Esophagus squamous epithelium (tissue), 4 donors: ENCODE data around the gene POLL.

ENCODE experiments used
- CTCF ChIP-seq, 6 experiments: fragments of 450-650 bp in 4 of 6; fragments of 200-600 bp in 2 of 6; sonication (generic) in 2 of 6; IDR thresholded peaks; one replicate each; pipeline ENCODE4 v1.5.1; 2016 to 2019; ENCODE audit warnings: antibody characterized with exemption in 6 of 6, mild to moderate bottlenecking in 4 of 6, moderate library complexity in 4 of 6
- POLR2A ChIP-seq, 4 donors: fragments of 450-650 bp; IDR thresholded peaks; one replicate each; pipeline ENCODE4 v1.6.1; 2017; ENCODE audit warnings: antibody characterized with exemption in 4 of 4, mild to moderate bottlenecking in 4 of 4, moderate library complexity in 3 of 4

- TF ChIP-seq POLR2A (IDR thresholded peaks at IDR 0.05) (no peak), CTCF (IDR thresholded peaks at IDR 0.05) (no peak)
Measured at GRCh38 chr10:101564490-101564991, 23.5 kb downstream of the POLL start.
